HG02610 (cell line): ENCODE results near the gene IFI27L2.
A peak's percentile ranks its signal among the peaks of the same experiment; 100 is the strongest.

Source experiments
- ATAC-seq: cut with Tn5 transposase; IDR thresholded peaks from one replicate; pipeline ENCODE4 v1.9.1; 2021; ENCODE audit warnings: mild to moderate bottlenecking, moderate library complexity; ENCODE audit not compliant: unreplicated experiment

IFI27L2 gene

DNA sequence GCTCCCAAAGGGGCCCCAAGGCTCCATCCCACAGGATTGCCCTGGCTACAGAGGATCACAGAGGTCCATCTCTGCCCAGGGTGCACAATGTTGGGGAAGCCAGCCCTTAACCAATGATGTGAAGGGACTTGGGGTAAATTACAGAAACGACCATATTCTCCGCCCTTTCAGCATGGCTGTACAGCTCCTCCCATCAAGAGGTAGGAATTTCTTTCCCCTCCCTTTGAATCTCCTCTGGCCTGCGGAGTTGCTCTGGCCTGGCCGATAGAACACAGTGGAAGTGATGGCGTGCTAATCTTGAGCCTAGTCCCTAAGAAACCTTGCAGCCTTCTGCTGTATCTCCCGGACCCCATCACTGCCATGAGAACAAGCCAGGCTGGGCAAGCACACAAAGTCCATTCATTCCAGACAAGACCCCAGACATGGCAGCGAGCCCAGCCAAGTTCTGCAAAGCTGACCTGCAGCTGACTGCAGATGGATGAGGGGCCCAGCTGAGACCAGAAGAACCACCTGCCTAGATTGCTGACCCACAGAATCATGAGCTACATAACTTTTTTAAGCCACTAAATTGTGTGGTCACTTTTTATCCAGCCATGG is 25.8 kb downstream of the IFI27L2 start:
- ATAC-seq, result no peak

- no peak for ATAC-seq
These were observed 26.5 kb downstream of the IFI27L2 start for GRCh38 chr14:94102768-94103482.

DNA sequence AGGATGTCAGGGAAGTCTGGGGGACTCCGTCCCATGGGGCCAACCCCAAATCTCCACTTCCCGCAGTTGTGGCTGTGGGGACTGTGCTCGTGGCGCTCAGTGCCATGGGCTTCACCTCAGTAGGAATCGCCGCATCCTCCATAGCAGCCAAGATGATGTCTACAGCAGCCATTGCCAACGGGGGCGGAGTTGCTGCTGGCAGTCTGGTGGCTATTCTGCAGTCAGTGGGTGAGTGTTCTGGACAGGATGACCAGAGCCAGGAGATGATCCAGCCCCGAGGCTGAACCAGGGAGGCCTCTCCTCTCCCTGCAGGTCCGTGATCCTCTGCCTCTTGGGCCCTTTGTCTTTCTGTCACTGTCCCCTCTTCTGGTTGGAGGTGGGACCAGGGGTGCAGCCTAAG is 27.7 kb downstream of the IFI27L2 start:
- no peak for ATAC-seq

GRCh38 chr14:94100847-94101246 is 28.6 kb downstream of the IFI27L2 start:
- no peak for ATAC-seq

- ATAC-seq, result no peak
These were observed 30.4 kb downstream of the IFI27L2 start for GRCh38 chr14:94099006-94099405.

- no peak for ATAC-seq
These were observed 30.9 kb downstream of the IFI27L2 start for GRCh38 chr14:94098326-94098992.

DNA sequence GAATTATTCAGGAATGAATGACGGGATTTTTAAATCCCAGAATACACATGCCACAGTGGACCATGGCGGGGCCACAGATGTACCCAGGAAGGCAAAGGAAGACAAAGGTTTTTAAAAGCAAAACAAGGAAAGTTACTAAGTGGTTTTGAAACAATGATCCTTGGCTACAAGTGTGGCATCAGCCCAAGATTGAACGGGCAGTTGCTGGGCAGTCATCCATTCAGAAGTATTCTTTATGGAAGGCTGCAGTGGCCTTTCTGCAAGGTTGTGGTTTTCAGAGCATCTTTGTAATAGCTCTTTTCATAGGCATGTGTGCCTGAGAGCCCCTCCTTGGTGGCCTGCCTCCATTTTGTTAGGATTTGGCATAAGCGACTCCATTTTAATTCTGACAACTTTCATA is 32.3 kb downstream of the IFI27L2 start:
- ATAC-seq, result no peak

DNA sequence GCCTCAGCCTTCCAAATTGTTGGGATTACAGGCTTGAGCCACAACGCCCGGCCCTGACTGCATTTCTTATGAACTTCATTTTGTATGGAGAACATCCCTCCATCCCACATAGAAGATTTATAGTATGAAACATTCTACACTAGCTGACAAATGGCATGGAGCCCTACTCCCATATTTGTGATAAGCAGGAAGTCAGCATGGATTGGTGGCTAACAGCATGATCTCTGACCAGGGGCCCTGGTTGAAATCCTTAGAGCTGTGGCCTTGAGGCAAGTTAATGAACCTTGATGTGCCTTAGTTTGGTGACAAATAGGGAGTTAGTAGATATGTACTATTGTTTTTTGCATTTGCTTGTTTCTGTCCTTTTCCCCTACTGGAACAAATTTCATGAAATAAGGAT is 36.0 kb downstream of the IFI27L2 start:
- no peak for ATAC-seq

DNA sequence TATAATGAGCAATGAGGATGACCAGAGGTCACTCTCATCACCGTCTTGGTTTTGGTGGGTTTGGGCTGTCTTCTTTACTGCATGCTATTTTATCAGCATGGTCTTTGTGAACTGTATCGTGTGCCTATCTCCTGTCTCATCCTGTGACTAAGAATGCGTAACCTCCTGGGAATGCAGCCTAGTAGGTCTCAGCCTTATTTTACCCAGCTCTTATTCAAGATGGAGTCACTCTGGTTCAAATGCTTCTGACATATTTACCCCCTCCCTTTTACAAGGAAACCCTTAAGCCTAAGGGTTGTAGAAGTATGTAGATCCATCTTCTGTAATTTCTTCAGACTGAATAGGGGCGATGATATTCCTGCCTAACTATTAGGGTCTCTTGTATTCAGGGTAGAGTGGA is 39.9 kb downstream of the IFI27L2 start:
- ATAC-seq, result no peak

GRCh38 chr14:94088516-94088915 is 40.9 kb downstream of the IFI27L2 start:
- no peak for ATAC-seq

GRCh38 chr14:94087891-94088290 is 41.5 kb downstream of the IFI27L2 start:
- ATAC-seq, result no peak

DNA sequence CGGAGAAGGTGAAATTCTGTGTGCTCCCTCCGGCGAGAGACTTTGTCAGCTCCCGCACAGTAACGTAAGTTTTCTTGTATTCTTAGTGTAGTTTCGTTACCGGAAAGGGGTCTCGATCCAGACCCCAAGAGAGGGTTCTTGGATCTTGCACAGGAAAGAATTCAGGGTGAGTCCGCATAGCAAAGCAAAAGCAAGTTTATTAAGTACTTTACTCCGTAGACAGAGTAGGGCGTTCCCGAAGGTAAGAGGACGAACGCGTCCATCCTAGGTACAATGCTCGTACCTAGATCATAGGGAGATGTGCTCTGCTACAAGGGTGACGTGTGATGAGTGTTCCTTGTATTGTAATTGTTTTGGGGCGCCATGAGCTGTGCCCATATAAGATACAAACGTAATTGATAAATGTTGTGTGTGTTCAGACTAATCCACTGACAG is 48.0 kb downstream of the IFI27L2 start:
- peak; percentile 20 for ATAC-seq

DNA sequence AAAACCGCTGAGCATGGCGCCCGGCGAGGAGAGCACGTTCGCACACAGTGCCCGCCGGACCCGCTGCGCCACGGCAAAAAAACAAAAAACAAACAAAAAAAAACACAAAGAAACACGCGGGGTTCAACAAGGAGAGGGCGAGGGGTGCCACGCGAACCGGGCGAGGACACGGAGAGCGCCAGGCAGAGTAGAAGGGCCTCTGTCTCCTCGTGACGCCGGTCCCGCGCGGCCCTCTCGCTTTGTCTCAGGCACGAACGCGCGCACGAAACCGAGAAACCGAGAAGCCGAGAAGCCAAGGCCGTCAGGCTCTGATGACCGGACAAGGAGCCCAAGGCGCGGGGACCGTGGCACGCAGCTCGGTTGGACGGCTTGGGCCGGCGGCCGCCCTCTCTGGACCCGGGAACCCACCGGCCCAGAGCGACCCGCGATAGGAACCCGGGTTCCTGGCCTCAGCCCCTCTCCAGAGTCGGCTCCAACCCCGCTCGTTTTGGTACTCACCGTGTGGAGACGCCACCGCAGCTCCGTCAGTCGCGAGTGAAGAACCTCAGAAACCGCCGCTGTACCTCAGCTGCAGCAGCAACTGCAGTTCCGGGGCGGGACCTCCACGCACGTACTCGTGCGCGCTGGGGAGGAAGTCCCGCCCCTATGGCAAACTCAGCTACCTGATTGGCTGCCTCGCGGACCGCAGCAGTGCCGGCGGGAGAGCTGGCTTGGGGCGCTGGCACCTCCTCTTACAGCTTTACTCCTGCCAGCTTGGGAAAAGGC is 48.6 kb downstream of the IFI27L2 start, which contains the start of the genes DDX24 and IFI27L1:
Gene DDX24 (minus strand): TSS at position 582 of the 765 bp plus-strand sequence. CDS start 1,460 bp downstream, outside the sequence.
Gene IFI27L1 (plus strand): TSS at position 690 of the 765 bp plus-strand sequence. CDS start 15,628 bp downstream, outside the sequence.
- peak; percentile 99 for ATAC-seq

- ATAC-seq, result no peak
These were observed 49.3 kb downstream of the IFI27L2 start for GRCh38 chr14:94079891-94080620.

DNA sequence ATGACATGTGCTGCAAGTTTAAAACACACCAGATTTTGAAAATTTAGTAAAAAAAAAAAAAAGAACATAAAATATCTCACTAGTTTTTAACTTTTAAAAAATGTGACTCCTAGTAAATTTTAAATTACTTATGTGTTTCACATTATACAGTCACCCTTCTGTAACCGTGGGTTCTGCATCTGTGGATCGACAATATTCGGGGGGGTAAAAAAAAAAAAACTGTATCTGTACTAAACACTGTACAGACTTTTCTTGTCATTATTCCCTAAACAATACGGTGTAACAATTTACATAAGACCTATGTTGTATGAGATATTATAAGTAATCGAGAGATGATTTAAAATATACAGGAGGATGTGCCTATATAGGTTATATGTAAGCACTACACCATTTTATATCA is 51.6 kb downstream of the IFI27L2 start:
- no peak for ATAC-seq
